HEK293T (cell line): Measurements from ENCODE around the gene WT1.
"Not testable (repeated sequence)": the region's sequence is repeated elsewhere in the genome, so short reads cannot be mapped to it uniquely, and the experiment has no call there.

ENCODE experiments used
- CTCF ChIA-PET: fragments of 350-600 bp; formaldehyde crosslinking; extraction: SDS; loops from one replicate; lab custom pipeline; 2021; ENCODE audit warnings: antibody characterized with exemption, inconsistent platforms; lab: Yijun Ruan, JAX
- POLR2A ChIA-PET: fragments of 350-600 bp; formaldehyde crosslinking; extraction: SDS; loops from one replicate; lab custom pipeline; 2020; ENCODE audit warnings: antibody characterized with exemption, inconsistent platforms; lab: Yijun Ruan, JAX
- DNase-seq: peaks from one replicate; pipeline ENCODE4 v3.0.0; 2012; ENCODE audit warnings: mixed read lengths; ENCODE audit errors: extremely low spot score
- ARNT ChIP-seq: fragments of 450-650 bp; IDR thresholded peaks from 2 replicates; pipeline ENCODE4 v1.6.1; 2017; ENCODE audit warnings: mild to moderate bottlenecking
- BHLHE40 ChIP-seq: fragments of 450-650 bp; IDR thresholded peaks from 2 replicates; pipeline ENCODE4 v1.6.1; 2016; ENCODE audit warnings: mild to moderate bottlenecking, moderate library complexity, borderline replicate concordance
- CTBP1 ChIP-seq: fragments of 450-650 bp; IDR thresholded peaks from 2 replicates; pipeline ENCODE4 v1.6.1; 2016; ENCODE audit warnings: borderline replicate concordance
- ELF4 ChIP-seq: fragments of 450-650 bp; IDR thresholded peaks from 2 replicates; pipeline ENCODE4 v1.6.1; 2017; ENCODE audit warnings: antibody characterized with exemption
- FOXA1 ChIP-seq: fragments of 450-650 bp; IDR thresholded peaks from 2 replicates; pipeline ENCODE4 v1.6.1; 2016; ENCODE audit warnings: mild to moderate bottlenecking
- FOXK2 ChIP-seq: fragments of 450-650 bp; IDR thresholded peaks from 2 replicates; pipeline ENCODE4 v1.6.1; 2016; ENCODE audit warnings: mild to moderate bottlenecking
- FOXM1 ChIP-seq: fragments of 450-650 bp; IDR thresholded peaks from 2 replicates; pipeline ENCODE4 v1.6.1; 2017; ENCODE audit warnings: mild to moderate bottlenecking, borderline replicate concordance
- HDGF ChIP-seq: fragments of 450-650 bp; IDR thresholded peaks from 2 replicates; pipeline ENCODE4 v1.6.1; 2017; ENCODE audit warnings: antibody characterized with exemption, borderline replicate concordance
- L3MBTL2 ChIP-seq: fragments of 450-650 bp; conservative IDR thresholded peaks from 2 replicates; pipeline ENCODE4 v1.6.1; 2016; ENCODE audit warnings: mild to moderate bottlenecking
- LEF1 ChIP-seq: fragments of 450-650 bp; IDR thresholded peaks from 2 replicates; pipeline ENCODE4 v1.6.1; 2017; ENCODE audit warnings: mild to moderate bottlenecking, borderline replicate concordance
- NFRKB ChIP-seq: fragments of 450-650 bp; IDR thresholded peaks from 2 replicates; pipeline ENCODE4 v1.6.1; 2016; ENCODE audit warnings: mild to moderate bottlenecking, moderate library complexity
- PKNOX1 ChIP-seq: fragments of 450-650 bp; IDR thresholded peaks from 2 replicates; pipeline ENCODE4 v1.6.1; 2016
- SP1 ChIP-seq: fragments of 450-650 bp; IDR thresholded peaks from 2 replicates; pipeline ENCODE4 v1.6.1; 2017
- SUZ12 ChIP-seq: fragments of 450-650 bp; IDR thresholded peaks from 2 replicates; pipeline ENCODE4 v1.6.1; 2016; ENCODE audit warnings: mild to moderate bottlenecking
- TARDBP ChIP-seq: fragments of 450-650 bp; IDR thresholded peaks from 2 replicates; pipeline ENCODE4 v1.6.1; 2016
- ZNF384 ChIP-seq: fragments of 450-650 bp; IDR thresholded peaks from 2 replicates; pipeline ENCODE4 v1.6.1; 2016

WT1 gene

DNA sequence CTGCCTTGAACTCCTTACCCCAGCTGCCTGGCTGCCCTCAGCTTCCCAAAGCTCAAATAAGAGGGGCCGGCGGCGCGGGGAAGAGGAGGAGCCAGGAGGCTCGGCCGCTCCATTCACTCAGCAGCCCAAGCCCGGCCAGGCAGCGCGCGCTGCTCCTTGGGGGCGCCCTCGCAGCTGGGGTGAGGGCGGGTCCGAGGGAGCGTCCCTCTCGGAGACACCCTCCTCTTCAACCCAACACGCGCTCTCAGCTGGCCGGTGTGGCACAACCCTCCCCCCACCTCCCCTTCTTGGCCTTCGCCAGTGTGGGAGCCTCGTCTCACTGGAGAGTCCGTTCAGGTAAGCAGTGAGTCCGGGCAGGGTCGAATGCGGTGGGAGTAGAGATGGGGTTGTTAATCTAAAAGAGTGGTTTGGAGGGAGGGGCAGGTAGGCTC is at the start of gene WT1:
Gene WT1, minus strand, starts transcription at position 29 of the 431 bp plus-strand sequence.
- TF ChIP-seq ZNF384 (no peak), L3MBTL2 (peak; percentile 51)
- peak; percentile 56 for DNase-seq
- POLR2A ChIA-PET = interaction anchor here (0.9 to 1.4 kb wide), 2 partner anchors 148 to 345 kb away, joined by 3 to 4 read pairs; partner anchors contain the start of genes EIF3M and RCN1
- CTCF ChIA-PET = no interaction called here

DNA sequence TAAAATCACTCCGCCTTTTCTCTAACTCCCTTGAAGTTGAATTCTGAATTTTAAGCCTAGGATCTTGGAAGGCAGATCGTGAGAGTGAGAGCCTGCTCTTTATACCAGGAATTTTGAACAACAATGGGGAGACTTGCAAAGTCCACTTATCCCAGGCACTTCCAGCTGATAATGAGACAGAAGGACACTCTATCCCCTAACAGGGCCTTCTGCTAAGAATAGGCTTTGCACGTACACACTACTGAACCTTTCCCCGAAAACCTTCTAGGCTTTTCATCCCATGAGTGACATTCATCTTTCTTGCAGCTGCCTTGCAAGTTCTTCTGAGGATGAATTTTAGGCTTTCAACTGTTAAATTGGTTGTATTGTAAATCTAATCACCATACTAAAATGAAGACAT is 44.0 kb upstream of the WT1 start:
- no peak for DNase-seq
- TF ChIP-seq L3MBTL2 (no peak), PKNOX1 (no peak), SP1 (no peak), HDGF (no peak), ZNF384 (no peak), SUZ12 (no peak), CTBP1 (no peak), FOXA1 (no peak), TARDBP (no peak), NFRKB (no peak), LEF1 (no peak), BHLHE40 (no peak), ELF4 (no peak), FOXK2 (no peak), FOXM1 (no peak)
- ChIA-PET CTCF (no interaction called here), POLR2A (no interaction called here)

- DNase-seq = no peak
- POLR2A ChIA-PET = no interaction called here
- CTCF ChIA-PET = no interaction called here
- TF ChIP-seq SUZ12 = no peak
- no peak for TF ChIP-seq LEF1
- TF ChIP-seq TARDBP = no peak
- no peak for TF ChIP-seq FOXK2
- no peak for TF ChIP-seq FOXA1
- TF ChIP-seq FOXM1 = no peak
- no peak for TF ChIP-seq SP1
- TF ChIP-seq ELF4 = no peak
- TF ChIP-seq PKNOX1 = no peak
- TF ChIP-seq NFRKB = no peak
- TF ChIP-seq ARNT = no peak
- no peak for TF ChIP-seq BHLHE40
- no peak for TF ChIP-seq ZNF384
- TF ChIP-seq CTBP1 = no peak
- TF ChIP-seq HDGF = no peak
- TF ChIP-seq L3MBTL2 = no peak
Observed at GRCh38 chr11:32478277-32478731, 43.0 kb upstream of the WT1 start.

DNA sequence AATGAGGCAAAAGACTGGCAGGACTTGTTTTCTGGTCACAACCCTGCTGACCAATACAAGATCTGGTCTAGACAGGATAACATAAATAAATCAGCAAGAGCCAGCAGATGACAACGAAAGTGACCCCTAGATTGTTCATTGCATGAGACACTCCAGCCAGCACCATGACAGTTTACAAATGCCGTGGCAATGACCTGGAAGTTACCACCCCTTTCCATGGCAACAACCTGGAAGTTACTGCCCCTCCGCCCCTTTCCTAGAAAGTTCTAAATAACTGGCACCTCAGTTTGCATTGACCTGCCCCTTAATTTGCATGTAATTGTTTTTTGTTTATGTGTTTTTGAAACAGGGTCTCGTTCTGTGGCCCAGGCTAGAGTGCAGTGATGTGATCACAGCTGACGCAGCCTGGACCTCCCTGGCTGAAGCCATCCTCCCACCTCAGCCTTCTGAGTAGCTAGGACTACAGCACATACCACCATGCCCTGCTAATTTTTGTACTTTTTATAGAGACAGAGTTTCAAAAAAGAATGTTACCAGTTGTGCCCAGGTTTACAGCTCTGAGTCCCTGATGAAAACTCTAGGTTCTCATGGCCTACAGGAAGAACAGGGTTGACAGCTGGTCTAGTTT is 38.1 kb upstream of the WT1 start:
- POLR2A ChIA-PET = no interaction called here
- CTCF ChIA-PET = no interaction called here
- no peak for TF ChIP-seq ZNF384
- no peak for TF ChIP-seq L3MBTL2
- no peak for TF ChIP-seq ELF4
- TF ChIP-seq SUZ12 = no peak
- no peak for TF ChIP-seq ARNT
- TF ChIP-seq TARDBP = no peak
- TF ChIP-seq NFRKB = no peak
- DNase-seq = no peak

- ChIA-PET POLR2A (no interaction called here), CTCF (no interaction called here)
- no peak for DNase-seq
- TF ChIP-seq HDGF = no peak
- TF ChIP-seq ZNF384 = no peak
- no peak for TF ChIP-seq TARDBP
Observed at GRCh38 chr11:32472226-32472625, 36.9 kb upstream of the WT1 start.

DNA sequence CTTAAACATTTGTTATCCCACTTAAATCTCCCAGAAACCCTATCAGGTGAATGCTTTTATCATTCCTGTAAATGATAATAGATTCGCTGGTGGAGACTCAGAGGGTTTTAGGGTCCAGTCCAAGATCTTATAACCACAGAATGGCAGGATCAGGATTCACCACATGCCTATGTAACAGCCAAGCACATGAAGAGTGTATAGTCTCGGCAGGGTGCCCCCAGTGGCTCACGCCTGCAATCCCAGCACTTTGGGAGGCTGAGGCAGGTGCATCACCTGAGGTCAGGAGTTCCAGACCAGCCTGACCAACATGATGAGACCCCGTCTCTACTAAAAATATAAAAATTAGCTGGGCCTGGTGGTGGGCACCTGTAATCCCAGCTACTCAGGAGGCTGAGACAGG is 36.2 kb upstream of the WT1 start:
- CTCF ChIA-PET, DNase-seq, POLR2A ChIA-PET: not testable (repeated sequence)

DNA sequence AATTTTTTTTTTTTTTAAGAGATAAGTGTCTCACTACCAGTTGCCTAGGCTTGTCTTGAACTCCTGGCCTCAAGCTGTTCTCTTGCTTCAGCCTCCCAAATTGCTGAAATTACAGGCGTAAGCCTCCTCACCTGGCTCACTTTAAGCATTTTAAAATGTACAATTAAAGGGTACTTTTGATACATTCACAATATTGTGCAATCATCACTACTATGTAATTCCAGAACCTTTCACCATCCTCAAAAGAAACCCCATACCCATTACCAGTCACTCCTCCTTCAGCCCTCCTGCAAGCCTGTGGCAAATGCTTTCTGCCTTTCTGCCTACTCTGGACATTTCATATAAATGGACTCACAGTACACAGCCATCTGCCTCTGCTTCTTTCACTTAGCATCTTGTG is 34.5 kb upstream of the WT1 start:
- no peak for TF ChIP-seq FOXM1
- no peak for TF ChIP-seq HDGF
- no peak for TF ChIP-seq SUZ12
- no peak for TF ChIP-seq BHLHE40
- no peak for TF ChIP-seq NFRKB
- CTCF ChIA-PET = interaction anchor here (0.5 kb wide), 1 partner anchor 166 kb away, joined by 3 read pairs; no protein-coding TSS in a partner anchor
- POLR2A ChIA-PET = no interaction called here
- no peak for DNase-seq
